SJCRH30 (cell line): ENCODE data around the gene AP5Z1. TPM values are rescaled to one million over a fixed set of nuclear protein-coding genes. Genes with fewer than 3 reads are reported as not detected.

Experiments
- DNase-seq, 2 experiments: peaks; one replicate each; pipeline ENCODE4 v3.0.0-alpha.2; 2015 to 2020
- H3K27ac ChIP-seq: fragments of 250-450 bp; sonication (Bioruptor Pico); 2 replicates; pipeline ENCODE4 v1.5.1; 2020; ENCODE audit warnings: mild to moderate bottlenecking, moderate library complexity
- H3K27me3 ChIP-seq: fragments of 250-450 bp; sonication (Bioruptor Pico); 2 replicates; pipeline ENCODE4 v1.5.1; 2020; ENCODE audit warnings: mild to moderate bottlenecking, moderate library complexity
- H3K36me3 ChIP-seq: fragments of 250-450 bp; sonication (Bioruptor Pico); 2 replicates; pipeline ENCODE4 v1.5.1; 2020; ENCODE audit warnings: mild to moderate bottlenecking, moderate library complexity
- H3K4me1 ChIP-seq: fragments of 250-450 bp; sonication (Bioruptor Pico); 2 replicates; pipeline ENCODE4 v1.5.1; 2020; ENCODE audit warnings: mild to moderate bottlenecking, moderate library complexity
- H3K4me3 ChIP-seq: fragments of 250-450 bp; sonication (Bioruptor Pico); 2 replicates; pipeline ENCODE4 v1.5.1; 2020; ENCODE audit warnings: mild to moderate bottlenecking, moderate library complexity
- H3K9me3 ChIP-seq: fragments of 250-450 bp; sonication (Bioruptor Pico); replicated peaks from 2 replicates; pipeline ENCODE4 v1.5.1; 2020; ENCODE audit warnings: mild to moderate bottlenecking, moderate library complexity
- total RNA-seq: library from RNA; depleted of rRNA; stranded (reverse); fragments of >200 nt; shearing (Covaris generic); gene quantifications from 2 replicates; pipeline ENCODE4 v1.2.3, GENCODE V29; 2014

The AP5Z1 gene
- total RNA-seq, 1 experiment from 2014 or later, result 13.6 TPM

- no peak overlapping the region for H3K27ac ChIP-seq
- H3K36me3 ChIP-seq, result no peaks in the 10 kb centered on the region
- no peaks in the 10 kb centered on the region for H3K4me1 ChIP-seq
- H3K27me3 ChIP-seq, result 0 out of 2 replicates have a peak, but pooled peaks cover 6% of the 10 kb centered on the region
- H3K4me3 ChIP-seq, result no peak overlapping the region
- no peaks in the 10 kb centered on the region for H3K9me3 ChIP-seq
- DNase-seq, result no peak
Observed at GRCh38 chr7:4805984-4806300, 30.5 kb downstream of the AP5Z1 start.

GRCh38 chr7:4806983-4807597, 31.7 kb downstream of the AP5Z1 start:
- no peak overlapping the region for H3K27ac ChIP-seq
- no peak for DNase-seq
- 0 out of 2 replicates have a peak, but pooled peaks cover 6% of the 10 kb centered on the region for H3K27me3 ChIP-seq
- no peaks in the 10 kb centered on the region for H3K9me3 ChIP-seq
- no peak overlapping the region for H3K4me3 ChIP-seq
- no peaks in the 10 kb centered on the region for H3K4me1 ChIP-seq
- H3K36me3 ChIP-seq, result no peaks in the 10 kb centered on the region

GRCh38 chr7:4807598-4808016, 32.2 kb downstream of the AP5Z1 start:
- Histone ChIP-seq H3K9me3 (no peaks in the 10 kb centered on the region), H3K27ac (no peak overlapping the region), H3K27me3 (0 out of 2 replicates have a peak, but pooled peaks cover 6% of the 10 kb centered on the region), H3K36me3 (no peaks in the 10 kb centered on the region), H3K4me1 (no peaks in the 10 kb centered on the region), H3K4me3 (no peak overlapping the region)
- DNase-seq, result no peak

GRCh38 chr7:4808026-4808425, 32.6 kb downstream of the AP5Z1 start:
- Histone ChIP-seq H3K27me3 (0 out of 2 replicates have a peak, but pooled peaks cover 6% of the 10 kb centered on the region), H3K9me3 (no peaks in the 10 kb centered on the region), H3K4me1 (no peaks in the 10 kb centered on the region), H3K4me3 (no peak overlapping the region), H3K27ac (no peak overlapping the region), H3K36me3 (no peaks in the 10 kb centered on the region)
- DNase-seq, result no peak

- no peaks in the 10 kb centered on the region for H3K9me3 ChIP-seq
- H3K4me3 ChIP-seq, result no peak overlapping the region
- peaks cover 6% of the 10 kb centered on the region; the same call in 1 of the 2 replicates for H3K27me3 ChIP-seq
- no peaks in the 10 kb centered on the region for H3K36me3 ChIP-seq
- no peak overlapping the region for H3K27ac ChIP-seq
- no peak for DNase-seq
- no peaks in the 10 kb centered on the region for H3K4me1 ChIP-seq
Observed at GRCh38 chr7:4808565-4808964, 33.1 kb downstream of the AP5Z1 start.

GRCh38 chr7:4809091-4809591, 33.7 kb downstream of the AP5Z1 start:
- Histone ChIP-seq H3K27ac (no peak overlapping the region), H3K9me3 (no peaks in the 10 kb centered on the region), H3K4me1 (no peaks in the 10 kb centered on the region), H3K4me3 (no peak overlapping the region), H3K36me3 (no peaks in the 10 kb centered on the region), H3K27me3 (peaks cover 8% of the 10 kb centered on the region; the same call in 1 of the 2 replicates)
- no peak for DNase-seq

GRCh38 chr7:4809666-4810065, 34.2 kb downstream of the AP5Z1 start:
- no peak overlapping the region for H3K4me3 ChIP-seq
- DNase-seq, result no peak
- H3K36me3 ChIP-seq, result no peaks in the 10 kb centered on the region
- H3K9me3 ChIP-seq, result no peaks in the 10 kb centered on the region
- H3K27ac ChIP-seq, result no peak overlapping the region
- H3K27me3 ChIP-seq, result peaks cover 8% of the 10 kb centered on the region; the same call in 1 of the 2 replicates
- H3K4me1 ChIP-seq, result no peaks in the 10 kb centered on the region

GRCh38 chr7:4814433-4814832, 39.0 kb downstream of the AP5Z1 start:
- Histone ChIP-seq H3K36me3 (no peaks in the 10 kb centered on the region), H3K4me3 (no peak overlapping the region), H3K27me3 (peaks cover 28% of the 10 kb centered on the region), H3K9me3 (no peaks in the 10 kb centered on the region), H3K27ac (no peak overlapping the region), H3K4me1 (no peaks in the 10 kb centered on the region)
- no peak for DNase-seq

- H3K27me3 ChIP-seq, result peaks cover 35% of the 10 kb centered on the region
- H3K4me3 ChIP-seq, result no peak overlapping the region
- DNase-seq, result no peak
- H3K9me3 ChIP-seq, result no peaks in the 10 kb centered on the region
- H3K36me3 ChIP-seq, result no peaks in the 10 kb centered on the region
- no peaks in the 10 kb centered on the region for H3K4me1 ChIP-seq
- no peak overlapping the region for H3K27ac ChIP-seq
Observed at GRCh38 chr7:4815121-4815520, 39.7 kb downstream of the AP5Z1 start.

GRCh38 chr7:4815609-4816418, 40.4 kb downstream of the AP5Z1 start:
- H3K9me3 ChIP-seq, result no peaks in the 10 kb centered on the region
- H3K36me3 ChIP-seq, result no peaks in the 10 kb centered on the region
- no peaks in the 10 kb centered on the region; the same call in 1 of the 2 replicates for H3K4me1 ChIP-seq
- H3K27me3 ChIP-seq, result peaks cover 38% of the 10 kb centered on the region
- H3K27ac ChIP-seq, result no peak overlapping the region
- H3K4me3 ChIP-seq, result no peak overlapping the region
- no peak for DNase-seq

- H3K36me3 ChIP-seq, result no peaks in the 10 kb centered on the region
- H3K27me3 ChIP-seq, result peaks cover 38% of the 10 kb centered on the region
- no peak overlapping the region for H3K4me3 ChIP-seq
- H3K4me1 ChIP-seq, result no peaks in the 10 kb centered on the region; the same call in 1 of the 2 replicates
- H3K27ac ChIP-seq, result no peak overlapping the region
- H3K9me3 ChIP-seq, result no peaks in the 10 kb centered on the region
- DNase-seq, result no peak
Observed at GRCh38 chr7:4816419-4817080, 41.1 kb downstream of the AP5Z1 start.

GRCh38 chr7:4817178-4817901, 41.9 kb downstream of the AP5Z1 start:
- DNase-seq, result no peak
- H3K9me3 ChIP-seq, result no peaks in the 10 kb centered on the region
- peaks cover 38% of the 10 kb centered on the region for H3K27me3 ChIP-seq
- H3K36me3 ChIP-seq, result no peaks in the 10 kb centered on the region
- H3K4me3 ChIP-seq, result no peak overlapping the region
- H3K4me1 ChIP-seq, result no peaks in the 10 kb centered on the region; the same call in 1 of the 2 replicates
- no peak overlapping the region for H3K27ac ChIP-seq

- Histone ChIP-seq H3K36me3 (no peaks in the 10 kb centered on the region), H3K4me3 (no peak overlapping the region), H3K9me3 (no peaks in the 10 kb centered on the region), H3K4me1 (no peaks in the 10 kb centered on the region; the same call in 1 of the 2 replicates), H3K27ac (no peak overlapping the region), H3K27me3 (peaks cover 38% of the 10 kb centered on the region)
- DNase-seq, result no peak
Observed at GRCh38 chr7:4818000-4818794, 42.8 kb downstream of the AP5Z1 start.
